GM19023 (cell line): ENCODE measurements around the gene SCN8A.

Source experiments
- ATAC-seq: cut with Tn5 transposase; IDR thresholded peaks from one replicate; pipeline ENCODE4 v1.9.1; 2021; ENCODE audit warnings: mild to moderate bottlenecking, moderate library complexity; ENCODE audit not compliant: unreplicated experiment

Gene SCN8A

DNA sequence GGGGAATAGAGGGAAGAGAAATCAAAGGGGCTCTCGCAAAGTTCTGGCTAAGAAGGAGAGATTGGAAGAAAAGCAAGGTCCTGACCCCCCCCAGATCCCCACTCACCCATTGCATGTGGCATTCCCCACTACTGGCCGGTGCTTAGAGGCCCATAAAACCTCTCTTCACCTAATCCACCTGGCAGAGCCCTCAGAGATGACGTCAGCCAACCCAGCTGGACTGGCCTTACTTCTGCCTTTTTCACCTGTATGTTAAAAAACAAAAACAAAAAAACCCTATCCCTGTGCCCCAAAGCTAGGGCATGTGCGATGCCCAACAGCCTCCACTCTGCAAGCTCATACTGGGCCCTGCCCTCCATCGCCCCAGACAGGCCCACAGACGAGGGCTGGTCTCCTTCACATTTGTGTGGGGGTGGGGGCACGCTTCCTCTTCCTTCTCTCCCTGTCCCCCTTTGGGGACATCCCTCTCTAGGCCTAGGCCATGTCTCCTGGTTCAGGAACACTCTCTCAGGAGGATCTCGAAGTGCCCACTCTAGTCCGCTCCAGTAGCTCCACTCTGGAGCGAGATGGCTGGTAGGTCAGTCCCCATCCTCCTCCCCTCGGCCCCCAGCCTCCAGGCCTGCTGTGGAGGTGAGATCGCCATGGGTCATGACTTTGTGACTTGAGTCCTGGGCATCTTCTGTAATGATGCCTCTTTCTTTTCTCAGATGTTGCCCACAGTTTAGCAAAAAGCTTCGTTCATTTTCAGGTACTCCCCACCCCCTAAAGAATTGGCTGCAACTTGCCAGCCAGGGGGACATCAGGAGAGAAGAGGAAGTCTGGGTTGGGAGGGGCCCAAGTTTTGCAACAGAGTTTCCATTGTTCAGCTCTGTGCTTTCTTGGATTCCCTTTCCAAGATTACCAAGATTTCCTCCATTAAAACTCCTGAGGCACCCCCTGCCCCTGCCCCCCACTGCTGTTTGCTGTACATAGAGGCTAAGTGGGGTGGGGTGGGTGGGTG lies 220.5 kb downstream of the SCN8A start:
- ATAC-seq = no peak

DNA sequence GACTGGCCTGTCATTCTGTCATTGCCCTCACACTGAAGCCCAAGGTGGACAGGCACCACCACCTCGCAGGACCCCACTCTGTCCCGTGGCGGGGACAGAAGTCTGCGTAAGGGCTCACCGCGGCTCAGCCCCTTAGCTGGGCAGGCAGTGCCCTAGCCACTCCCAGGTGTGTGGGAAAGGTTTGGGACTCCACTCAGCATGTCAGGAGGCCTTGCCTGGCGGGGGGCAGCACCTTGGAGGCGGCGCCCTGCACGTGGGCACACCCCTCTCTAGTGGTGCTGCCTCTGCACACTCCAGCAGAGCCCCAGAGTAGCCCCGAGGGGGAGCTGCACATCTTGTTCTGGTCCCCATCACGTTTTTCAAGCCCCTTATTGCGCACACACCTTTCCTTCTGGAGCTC lies 221.8 kb downstream of the SCN8A start:
- no peak for ATAC-seq

DNA sequence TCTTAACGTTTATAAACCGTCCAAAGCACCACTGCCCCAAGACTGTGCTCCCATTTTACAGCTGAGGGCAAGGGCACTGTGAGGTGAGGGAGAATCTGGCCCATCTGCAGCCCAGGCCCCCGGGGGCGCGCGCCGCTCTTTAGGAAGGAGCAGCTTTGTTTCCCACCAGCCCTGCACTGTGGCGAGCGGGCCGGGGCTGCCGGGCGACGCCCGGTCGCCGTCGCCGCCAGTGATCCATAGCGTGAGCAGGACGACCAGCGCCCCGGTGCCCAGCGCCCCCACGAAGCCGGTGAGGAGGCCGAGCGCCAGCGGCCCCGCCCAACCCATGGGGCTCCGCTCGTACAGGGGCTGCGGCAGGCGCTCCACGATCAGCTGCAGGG lies 222.9 kb downstream of the SCN8A start:
- no peak for ATAC-seq

DNA sequence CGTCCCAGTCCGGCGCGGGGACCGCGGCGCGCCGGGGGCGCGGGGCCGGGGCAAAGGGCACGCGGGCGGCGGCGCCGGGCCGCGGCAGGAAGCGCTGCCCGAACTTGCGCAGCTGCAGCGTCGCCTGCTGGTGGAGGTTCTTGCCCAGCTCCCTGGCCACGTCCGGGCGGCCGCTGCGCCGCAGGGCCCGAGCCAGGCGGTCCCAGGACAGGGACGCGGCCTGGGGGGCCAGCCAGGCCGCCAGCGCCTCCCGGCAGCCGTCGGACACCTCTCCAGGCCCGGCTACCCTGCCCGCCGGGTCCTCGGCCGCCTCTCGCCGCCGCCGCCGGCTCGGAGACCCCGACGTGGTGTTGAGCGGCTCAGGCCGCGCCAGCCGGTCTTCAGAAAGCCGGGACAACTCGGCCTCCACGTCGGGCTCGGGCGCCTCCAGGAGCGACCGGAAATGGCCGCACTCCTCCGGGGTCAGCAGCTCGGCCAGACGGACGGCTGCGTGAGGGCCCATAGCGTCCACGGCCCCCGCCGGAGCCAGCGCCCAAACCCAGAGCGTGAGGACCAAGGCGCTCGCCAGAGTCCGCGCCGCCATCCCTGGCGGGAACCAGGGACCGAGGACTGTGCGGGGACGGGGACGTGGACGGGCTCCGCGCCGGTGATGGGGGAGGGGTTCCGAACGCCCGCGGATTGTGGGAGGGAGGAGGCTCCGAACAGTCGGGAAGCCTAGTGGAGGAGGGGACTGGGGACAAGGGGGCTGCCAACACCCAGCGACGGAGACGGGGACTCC lies 223.5 kb downstream of the SCN8A start:
- ATAC-seq = no peak

DNA sequence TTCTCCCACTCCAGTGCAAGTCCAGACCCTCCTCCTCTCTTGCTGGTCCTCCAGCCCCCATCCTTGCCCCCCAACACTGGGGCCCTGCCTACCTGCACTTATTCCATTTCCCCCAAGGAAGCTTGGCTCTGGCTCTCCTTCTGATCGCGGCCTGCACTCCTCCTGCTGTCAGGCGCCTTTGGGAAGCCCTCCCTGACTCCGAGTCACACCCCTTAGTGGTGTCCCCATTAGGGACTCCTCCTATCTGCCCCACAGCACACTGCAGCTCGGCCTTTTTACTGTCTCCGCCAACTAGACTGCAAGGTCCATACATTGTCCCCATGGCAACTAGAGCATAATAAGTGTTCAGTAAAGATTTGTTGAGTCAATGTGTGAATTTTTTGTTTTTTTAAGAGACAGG lies 224.5 kb downstream of the SCN8A start:
- no peak for ATAC-seq

DNA sequence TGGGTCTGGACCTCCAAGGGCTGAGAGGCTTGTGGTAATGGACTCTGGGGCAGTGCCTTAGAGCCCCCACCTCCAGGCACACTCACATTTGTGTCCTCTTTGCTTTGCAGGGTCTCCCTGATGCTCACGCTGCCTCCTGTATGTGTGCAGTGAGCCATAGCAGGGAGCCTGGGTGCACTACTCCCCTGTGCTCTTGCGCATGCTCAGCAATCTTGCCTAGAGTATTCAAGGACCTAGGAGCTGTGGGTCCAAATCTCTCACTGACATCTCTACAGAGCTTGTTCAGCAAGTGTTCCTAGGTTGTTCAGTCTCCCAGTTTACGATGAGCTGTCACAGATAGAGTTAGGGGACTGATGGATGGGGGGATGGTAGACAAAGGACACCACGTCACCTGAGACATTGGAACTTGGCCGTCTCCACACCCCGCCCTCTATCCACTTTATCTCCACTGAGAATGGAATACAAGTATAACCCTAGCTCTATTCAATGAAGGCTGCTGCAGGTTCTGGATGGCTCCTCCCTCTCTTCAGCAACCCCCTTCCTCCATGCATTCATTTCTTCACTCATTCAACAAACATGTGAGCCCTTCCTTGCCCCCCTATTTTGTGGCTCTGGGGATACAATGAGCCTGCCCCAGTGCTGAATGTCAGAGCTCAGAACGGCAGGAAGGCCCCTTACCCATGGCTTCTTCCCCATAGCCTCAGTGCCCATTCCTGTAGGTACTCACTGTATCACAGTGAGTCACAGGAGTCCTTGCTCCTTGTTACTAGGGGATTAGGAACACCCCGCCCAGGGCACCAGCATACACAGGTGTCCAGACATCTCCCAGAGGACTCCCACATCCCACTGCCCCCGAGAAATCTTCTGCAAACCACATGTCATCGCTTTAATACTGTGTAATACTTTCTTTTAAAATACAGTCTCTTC lies 226.3 kb downstream of the SCN8A start:
- ATAC-seq = no peak

DNA sequence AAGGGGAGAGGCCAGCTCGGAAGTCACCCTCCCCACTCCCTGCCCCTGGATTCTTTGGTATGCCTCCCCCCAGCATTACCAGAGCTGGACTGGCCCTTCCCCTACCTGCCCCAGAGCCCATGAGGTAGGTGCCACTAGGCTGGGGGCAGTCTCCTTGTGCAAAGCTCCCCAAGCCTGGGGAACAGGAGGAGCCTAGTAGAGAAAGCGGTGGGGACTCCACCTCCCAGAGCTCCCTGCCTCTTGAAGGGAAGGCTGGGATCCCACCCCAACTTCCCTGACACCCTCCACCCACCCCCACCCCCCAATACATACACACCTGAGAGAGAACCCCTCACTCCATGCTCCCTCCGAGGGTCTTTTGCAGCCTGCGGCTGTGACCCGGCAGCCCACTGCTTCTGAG lies 227.1 kb downstream of the SCN8A start:
- no peak for ATAC-seq

DNA sequence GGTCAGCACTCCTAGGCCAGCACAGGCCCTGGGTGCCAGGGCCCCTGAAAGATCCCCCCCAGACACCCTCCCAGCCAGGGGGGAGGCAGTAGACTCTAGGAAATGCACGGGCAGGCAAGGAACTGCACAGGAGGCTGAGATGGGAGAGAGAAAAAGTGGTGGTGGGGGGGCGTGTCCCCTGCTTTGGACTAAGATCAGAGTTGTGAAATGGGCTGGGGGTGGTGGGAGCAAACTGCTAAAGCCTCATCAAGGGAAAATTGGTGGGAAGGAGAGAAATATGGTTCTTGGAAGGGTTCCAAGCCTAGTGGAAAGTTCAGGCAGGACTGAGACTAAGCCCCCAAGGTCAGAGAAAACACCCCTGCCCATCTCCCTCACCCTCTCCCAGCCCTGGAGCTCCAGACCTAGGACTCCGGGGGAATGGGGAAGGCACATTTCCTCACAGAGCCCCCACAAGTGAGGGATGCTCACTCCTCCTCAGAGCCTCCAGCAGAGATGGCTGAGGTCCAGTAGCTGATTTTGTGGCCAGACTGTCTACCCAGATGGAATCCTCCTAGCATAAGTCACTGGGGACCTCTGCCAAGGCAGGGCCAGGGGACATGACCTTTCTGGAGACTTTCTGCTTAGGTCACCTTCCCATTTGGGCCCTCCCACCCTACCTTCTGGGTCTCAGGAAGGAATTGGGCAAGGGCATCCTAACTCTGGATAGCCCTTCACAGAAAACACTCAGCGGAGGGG lies 227.7 kb downstream of the SCN8A start:
- ATAC-seq = no peak

DNA sequence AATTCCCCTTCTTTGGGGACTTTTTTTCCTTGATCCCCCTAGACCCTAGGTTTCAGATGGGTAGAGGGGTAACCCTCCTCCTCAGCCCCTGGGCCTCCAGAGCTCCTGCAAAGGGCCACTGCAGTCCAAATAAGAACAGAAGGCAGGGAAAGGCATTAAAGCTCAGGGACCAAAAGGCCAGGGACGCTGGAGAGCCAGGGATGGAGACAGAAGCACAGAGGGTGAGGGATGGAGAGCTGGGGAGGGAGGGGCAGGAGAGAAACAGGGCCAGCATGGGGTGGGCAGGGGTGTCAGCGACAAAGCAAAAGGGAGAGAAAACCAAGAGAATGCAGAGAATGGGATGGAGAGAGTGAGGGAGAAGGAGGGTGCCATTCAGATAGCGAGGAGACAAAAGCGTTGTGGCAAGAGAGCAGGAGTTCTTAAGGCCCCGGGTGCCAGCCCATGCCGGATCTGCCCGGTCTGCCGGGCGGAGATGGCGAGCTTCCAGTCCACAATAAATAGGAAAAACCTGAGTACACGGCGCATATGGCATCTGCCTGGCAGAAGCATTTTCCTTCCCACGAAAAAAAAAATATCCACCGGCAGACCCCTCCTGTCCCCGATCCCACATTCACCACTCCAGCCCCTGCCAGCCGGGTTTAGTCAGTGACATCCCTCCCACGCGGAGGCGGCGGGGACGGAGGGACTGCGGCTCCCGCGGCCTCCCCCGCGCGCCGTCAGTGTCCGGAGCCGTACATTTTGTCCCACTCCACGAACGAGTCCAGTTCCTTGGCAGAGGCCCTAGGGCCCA lies 228.9 kb downstream of the SCN8A start:
- no peak for ATAC-seq

DNA sequence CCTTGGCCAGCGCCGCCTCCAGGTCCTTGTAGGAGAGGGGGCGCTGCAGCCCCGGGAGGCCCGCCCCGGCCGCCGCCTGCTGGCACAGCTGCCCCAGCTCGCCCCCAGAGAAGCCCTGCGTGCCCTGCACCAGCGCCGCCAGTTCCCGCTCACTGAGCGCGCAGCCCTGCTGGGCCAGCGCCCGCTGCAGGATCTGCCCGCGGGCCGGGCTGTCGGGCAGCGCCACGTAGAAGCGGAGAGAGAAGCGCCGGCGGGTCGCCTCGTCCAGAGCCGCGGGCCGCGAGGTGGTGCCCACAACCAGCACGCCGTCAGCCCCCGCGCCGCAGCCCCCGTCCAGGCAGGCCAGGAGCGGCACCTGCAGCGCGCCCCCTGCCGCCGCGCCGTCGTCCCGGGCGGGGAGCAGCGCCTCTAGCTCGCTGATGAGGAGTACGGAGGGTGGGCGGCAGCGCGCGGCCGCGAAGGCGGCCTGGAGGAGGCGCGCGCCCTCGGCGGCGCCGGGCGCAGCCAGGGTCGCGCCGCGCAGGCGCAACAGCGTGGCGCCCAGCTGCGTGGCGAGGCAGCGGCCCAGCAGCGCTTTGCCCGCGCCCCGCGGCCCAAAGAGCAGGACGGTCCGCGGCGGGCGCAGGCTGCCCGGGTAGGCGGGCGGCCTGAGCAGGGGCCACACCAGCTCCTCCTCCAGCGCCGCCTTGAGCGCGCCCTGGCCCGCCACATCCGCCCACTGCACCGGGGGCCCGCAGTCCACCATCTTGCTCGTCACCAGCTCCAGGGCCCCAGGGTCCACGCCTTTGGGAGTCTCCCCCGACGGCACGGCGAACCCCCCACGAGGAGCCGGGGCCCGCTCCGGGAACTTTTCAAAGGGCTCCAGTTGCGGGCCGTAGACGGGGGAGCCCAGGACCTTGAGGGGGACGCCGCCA lies 229.8 kb downstream of the SCN8A start:
- no peak for ATAC-seq

DNA sequence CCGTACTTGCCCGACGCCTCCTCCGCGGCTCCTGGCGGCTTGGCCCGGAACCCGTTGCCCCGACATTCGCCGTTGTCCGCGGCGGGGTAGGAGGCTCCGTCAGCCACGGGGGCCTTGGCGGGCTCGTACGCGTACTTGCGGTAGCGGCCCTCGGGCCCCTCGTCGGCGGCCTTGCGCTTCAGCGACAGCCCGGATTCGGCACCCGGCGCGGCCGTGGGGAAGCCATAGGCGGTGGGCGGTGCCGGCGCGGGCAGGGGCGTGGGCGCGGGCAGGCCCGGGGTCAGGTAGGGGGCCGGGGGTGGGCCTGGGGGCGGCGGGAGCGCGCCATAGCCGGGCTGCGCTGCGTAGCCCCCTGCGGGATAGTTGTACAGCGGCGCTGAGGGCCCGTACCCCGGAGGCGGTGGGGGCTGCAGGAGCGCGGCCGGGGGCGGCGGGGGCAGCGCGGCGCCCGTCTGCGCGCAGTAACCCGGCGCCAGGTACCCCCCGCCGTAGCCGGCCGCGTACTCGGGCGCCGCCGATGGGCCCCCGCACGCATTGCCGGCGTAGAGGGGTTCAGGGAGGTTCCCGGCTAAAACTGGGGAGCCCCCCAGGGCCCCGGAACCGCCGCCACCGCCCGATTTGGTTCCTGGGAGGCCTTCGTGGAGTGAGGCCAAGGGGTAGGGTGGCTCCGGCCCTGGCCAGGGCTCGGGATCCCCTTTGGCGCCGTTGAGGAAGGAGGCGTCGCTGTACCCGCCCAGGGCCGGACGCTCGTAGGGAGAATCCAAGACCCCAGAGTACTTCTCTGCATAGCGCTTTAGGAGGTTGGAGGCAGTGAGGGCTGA lies 230.6 kb downstream of the SCN8A start:
- no peak for ATAC-seq

DNA sequence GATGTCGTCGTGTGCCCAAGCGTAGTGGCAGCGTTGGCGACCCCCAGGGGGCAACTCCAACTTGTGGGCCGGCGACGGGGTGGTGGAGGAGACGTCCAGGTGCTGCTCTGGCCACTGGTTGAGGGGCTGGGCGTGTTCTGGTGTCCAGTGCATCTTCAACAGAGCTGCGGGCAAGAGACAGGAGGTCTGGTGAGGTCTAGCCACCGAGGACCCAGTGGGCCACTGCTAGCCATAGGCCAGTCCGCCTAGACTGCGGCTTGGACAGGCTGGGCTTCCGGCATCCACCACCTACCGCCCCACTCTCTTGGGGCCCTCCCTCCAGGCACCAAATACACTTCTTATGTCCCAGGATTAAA lies 231.2 kb downstream of the SCN8A start:
- ATAC-seq = no peak

DNA sequence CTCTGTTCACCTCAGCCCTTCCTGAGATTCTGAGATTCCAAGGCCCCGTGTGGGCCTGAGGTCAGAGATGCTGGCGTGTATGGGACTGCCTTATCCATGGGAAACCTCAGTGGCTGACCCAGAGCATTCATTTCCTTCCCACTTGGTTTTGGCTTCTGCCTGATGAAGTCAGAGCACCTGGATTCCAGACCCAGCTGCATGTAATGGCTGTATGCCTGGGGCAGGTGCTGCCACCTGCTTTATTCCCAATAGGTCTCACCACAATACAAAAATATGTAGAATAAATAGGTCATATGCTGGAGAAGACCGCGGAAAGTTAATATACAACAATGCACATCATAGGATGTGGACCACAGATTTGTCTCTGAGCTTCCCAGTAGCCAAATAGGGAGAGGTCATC lies 231.9 kb downstream of the SCN8A start:
- ATAC-seq = no peak

DNA sequence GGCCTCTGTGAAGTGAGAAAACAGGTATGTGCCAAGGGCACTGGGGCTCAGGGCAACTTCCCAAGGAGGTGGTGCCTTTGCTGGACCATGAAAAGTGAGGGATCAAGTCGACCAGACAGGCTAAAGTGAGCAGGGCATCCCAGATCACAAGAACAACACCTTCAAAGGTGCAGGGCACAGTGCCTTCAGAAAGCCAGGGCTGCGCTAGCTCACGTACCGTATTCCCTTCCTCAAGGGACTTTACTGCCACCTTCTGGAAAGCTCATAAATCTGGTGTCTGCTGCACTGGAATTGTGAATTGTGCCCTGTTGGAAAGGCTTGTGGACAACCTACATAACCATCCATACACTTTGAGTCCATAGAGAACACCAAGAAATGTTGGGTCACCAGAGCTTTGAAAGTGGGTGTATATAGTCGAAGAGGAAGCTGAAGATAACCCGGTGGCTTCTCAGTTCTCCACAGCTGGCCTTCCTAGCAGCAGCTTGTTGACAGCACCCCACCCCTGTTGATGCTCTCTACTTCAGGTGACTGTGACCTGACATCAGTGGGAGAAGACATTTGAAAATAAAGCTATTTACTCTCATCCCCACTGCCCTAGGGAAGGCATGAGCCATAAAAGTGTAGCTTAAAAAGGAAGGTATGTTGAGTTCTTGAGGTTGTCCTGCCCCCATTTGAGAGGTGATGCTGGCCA lies 233.0 kb downstream of the SCN8A start:
- ATAC-seq = no peak

DNA sequence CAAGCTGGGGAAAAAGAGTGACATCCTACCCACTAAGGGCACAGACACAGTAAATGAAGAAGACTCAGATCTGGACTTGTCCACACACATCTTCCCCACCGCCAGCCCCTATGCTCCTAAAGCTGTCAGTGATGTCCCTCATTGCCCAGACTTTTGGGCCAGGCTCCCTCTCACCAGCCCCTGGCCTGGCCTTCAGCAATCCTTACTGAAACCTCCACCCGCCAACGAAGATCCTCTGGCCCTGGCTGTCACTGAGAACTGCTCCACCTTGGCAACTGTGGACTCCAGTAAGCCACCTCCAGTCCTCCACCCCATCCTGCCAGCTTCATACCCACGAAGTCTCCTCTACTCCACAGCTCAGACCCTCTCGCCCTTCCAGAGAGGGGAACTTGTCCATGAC lies 234.2 kb downstream of the SCN8A start:
- ATAC-seq = no peak

DNA sequence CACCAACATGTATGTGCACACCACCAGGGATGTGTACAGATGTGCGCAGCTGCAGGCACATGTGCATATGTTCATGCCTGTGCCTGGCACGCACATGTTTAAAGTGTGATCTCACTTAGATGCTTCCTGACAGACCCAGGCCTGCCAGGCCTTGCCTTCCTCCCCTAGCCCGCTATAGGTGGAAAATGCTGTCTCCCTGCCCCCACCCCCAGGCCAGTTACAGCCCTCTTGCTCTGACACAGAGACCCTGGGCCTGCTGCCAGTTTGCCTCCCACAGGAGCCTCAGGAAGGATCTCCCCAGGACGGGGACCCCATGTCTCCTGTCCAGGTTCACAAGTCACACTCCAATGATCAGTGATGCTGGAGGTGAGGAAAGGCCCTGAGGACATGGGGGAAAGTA lies 235.8 kb downstream of the SCN8A start:
- no peak for ATAC-seq
